Activated CD8-positive, alpha-beta memory T cell treated with anti-CD3 and anti-CD28 coated beads, Interleukin-2, amount 10 ng/mL, durations not matched to agents 7 days and 5 days (primary cell): ENCODE measurements around the gene PDGFD. TPM values are rescaled to one million over a fixed set of nuclear protein-coding genes. Genes with fewer than 3 reads are reported as not detected.
"Not testable (repeated sequence)": the region's sequence is repeated elsewhere in the genome, so short reads cannot be mapped to it uniquely, and the experiment has no call there.

Experiments
- ATAC-seq: fragments of 150-1000 bp; cut with Tn5 transposase; one replicate; pipeline ENCODE4 v1.10.0; 2021; ENCODE audit warnings: moderate library complexity
- CTCF ChIA-PET: fragments of 350-600 bp; sonication (Branson Sonifier 250); formaldehyde crosslinking; loops from one replicate; lab custom pipeline; 2021; ENCODE audit warnings: antibody characterized with exemption; lab: Charles Lee
- DNase-seq: peaks from one replicate; pipeline ENCODE4 v3.0.0-alpha.2; 2020
- H3K27ac Mint-ChIP-seq: one replicate; pipeline ENCODE4 v1.8.0; 2021; ENCODE audit warnings: mild to moderate bottlenecking, mixed read lengths
- H3K27me3 Mint-ChIP-seq: one replicate; pipeline ENCODE4 v1.8.0; 2021; ENCODE audit warnings: mixed read lengths
- H3K36me3 Mint-ChIP-seq: one replicate; pipeline ENCODE4 v1.8.0; 2021; ENCODE audit warnings: mild to moderate bottlenecking, mixed read lengths
- H3K4me1 Mint-ChIP-seq: one replicate; pipeline ENCODE4 v1.8.0; 2021; ENCODE audit warnings: mixed read lengths
- H3K4me3 Mint-ChIP-seq: one replicate; pipeline ENCODE4 v1.8.0; 2021; ENCODE audit warnings: mild to moderate bottlenecking, moderate library complexity, mixed read lengths
- H3K9me3 Mint-ChIP-seq: one replicate; pipeline ENCODE4 v1.8.0; 2022; ENCODE audit warnings: low read depth, mixed read lengths
- total RNA-seq, 2 experiments: library from RNA; stranded (reverse); gene quantifications; one replicate each; pipeline ENCODE4 v1.2.3, GENCODE V29; 2021

PDGFD gene
- total RNA-seq, 2 experiments from 2014 or later: 0.12 to 0.15 TPM

- ATAC-seq (no peak), DNase-seq (no peak)
- CTCF ChIA-PET: no interaction called here
- no peaks in the 10 kb centered on the region for H3K27me3 Mint-ChIP-seq
- H3K27ac Mint-ChIP-seq: no peak overlapping the region
- no peaks in the 10 kb centered on the region for H3K4me1 Mint-ChIP-seq
- no peaks in the 10 kb centered on the region for H3K36me3 Mint-ChIP-seq
- H3K9me3 Mint-ChIP-seq: no peaks in the 10 kb centered on the region
- H3K4me3 Mint-ChIP-seq: no peak overlapping the region
These were observed 110.0 kb downstream of the PDGFD start for GRCh38 chr11:104053743-104054478.

GRCh38 chr11:104051778-104052177 is 112.2 kb downstream of the PDGFD start:
- no peaks in the 10 kb centered on the region for H3K9me3 Mint-ChIP-seq
- no peak overlapping the region for H3K27ac Mint-ChIP-seq
- DNase-seq (no peak), ATAC-seq (no peak)
- no peak overlapping the region for H3K4me3 Mint-ChIP-seq
- no peaks in the 10 kb centered on the region for H3K4me1 Mint-ChIP-seq
- H3K36me3 Mint-ChIP-seq: no peaks in the 10 kb centered on the region
- CTCF ChIA-PET: no interaction called here
- no peaks in the 10 kb centered on the region for H3K27me3 Mint-ChIP-seq

- no peak for ATAC-seq
- Mint-ChIP-seq H3K36me3 (no peaks in the 10 kb centered on the region), H3K27ac (no peak overlapping the region), H3K27me3 (no peaks in the 10 kb centered on the region), H3K4me1 (no peaks in the 10 kb centered on the region), H3K4me3 (no peak overlapping the region), H3K9me3 (no peaks in the 10 kb centered on the region)
- CTCF ChIA-PET: no interaction called here
- no peak for DNase-seq
These were observed 114.8 kb downstream of the PDGFD start for GRCh38 chr11:104049116-104049515.

- ATAC-seq, H3K9me3 Mint-ChIP-seq, DNase-seq, H3K27ac Mint-ChIP-seq, H3K4me3 Mint-ChIP-seq, H3K4me1 Mint-ChIP-seq, H3K27me3 Mint-ChIP-seq, H3K36me3 Mint-ChIP-seq, CTCF ChIA-PET: not testable (repeated sequence)
These were observed 117.1 kb downstream of the PDGFD start for GRCh38 chr11:104046858-104047257.

GRCh38 chr11:104046331-104046730 is 117.6 kb downstream of the PDGFD start:
- ATAC-seq: no peak
- CTCF ChIA-PET: no interaction called here
- Mint-ChIP-seq H3K36me3 (no peaks in the 10 kb centered on the region), H3K4me3 (no peak overlapping the region), H3K4me1 (no peaks in the 10 kb centered on the region), H3K27ac (no peak overlapping the region), H3K9me3 (no peaks in the 10 kb centered on the region), H3K27me3 (no peaks in the 10 kb centered on the region)
- DNase-seq: no peak

GRCh38 chr11:104043678-104044239 is 120.2 kb downstream of the PDGFD start:
- Mint-ChIP-seq H3K9me3 (no peaks in the 10 kb centered on the region), H3K27ac (no peak overlapping the region), H3K27me3 (no peaks in the 10 kb centered on the region), H3K4me1 (no peaks in the 10 kb centered on the region), H3K4me3 (no peak overlapping the region), H3K36me3 (no peaks in the 10 kb centered on the region)
- ATAC-seq (no peak), DNase-seq (no peak)
- CTCF ChIA-PET: no interaction called here

GRCh38 chr11:104043142-104043541 is 120.8 kb downstream of the PDGFD start:
- CTCF ChIA-PET: no interaction called here
- DNase-seq (no peak), ATAC-seq (no peak)
- Mint-ChIP-seq H3K36me3 (no peaks in the 10 kb centered on the region), H3K4me3 (no peak overlapping the region), H3K27ac (no peak overlapping the region), H3K4me1 (no peaks in the 10 kb centered on the region), H3K27me3 (no peaks in the 10 kb centered on the region), H3K9me3 (no peaks in the 10 kb centered on the region)

GRCh38 chr11:104041792-104042191 is 122.2 kb downstream of the PDGFD start:
- H3K9me3 Mint-ChIP-seq: no peaks in the 10 kb centered on the region
- no peaks in the 10 kb centered on the region for H3K36me3 Mint-ChIP-seq
- DNase-seq (no peak), ATAC-seq (no peak)
- CTCF ChIA-PET: no interaction called here
- H3K4me1 Mint-ChIP-seq: no peaks in the 10 kb centered on the region
- H3K4me3 Mint-ChIP-seq: no peak overlapping the region
- H3K27me3 Mint-ChIP-seq: no peaks in the 10 kb centered on the region
- H3K27ac Mint-ChIP-seq: no peak overlapping the region

- H3K4me1 Mint-ChIP-seq: no peaks in the 10 kb centered on the region
- no peak overlapping the region for H3K4me3 Mint-ChIP-seq
- H3K27ac Mint-ChIP-seq: no peak overlapping the region
- H3K9me3 Mint-ChIP-seq: no peaks in the 10 kb centered on the region
- CTCF ChIA-PET: no interaction called here
- DNase-seq (no peak), ATAC-seq (no peak)
- H3K27me3 Mint-ChIP-seq: no peaks in the 10 kb centered on the region
- no peaks in the 10 kb centered on the region for H3K36me3 Mint-ChIP-seq
These were observed 127.0 kb downstream of the PDGFD start for GRCh38 chr11:104036995-104037394.

GRCh38 chr11:104036588-104036987 is 127.4 kb downstream of the PDGFD start, which contains the start of gene DDI1:
TSS of gene DDI1 (plus strand) at chr11:104036640. CDS start at chr11:104036823, 183 bp downstream.
- no peak for ATAC-seq
- Mint-ChIP-seq H3K27me3 (no peaks in the 10 kb centered on the region), H3K4me3 (no peak within 1 kb of the TSS), H3K9me3 (no peaks in the 10 kb centered on the region), H3K36me3 (no peaks in the 10 kb centered on the region), H3K4me1 (no peaks in the 10 kb centered on the region), H3K27ac (no peak within 1 kb of the TSS)
- DNase-seq: no peak
- CTCF ChIA-PET: no interaction called here

GRCh38 chr11:104033561-104033960 is 130.4 kb downstream of the PDGFD start:
- H3K4me1 Mint-ChIP-seq: no peaks in the 10 kb centered on the region
- H3K4me3 Mint-ChIP-seq: no peak overlapping the region
- no peak for DNase-seq
- ATAC-seq: no peak
- CTCF ChIA-PET: no interaction called here
- no peaks in the 10 kb centered on the region for H3K27me3 Mint-ChIP-seq
- peaks cover 3% of the 10 kb centered on the region for H3K9me3 Mint-ChIP-seq
- H3K27ac Mint-ChIP-seq: no peak overlapping the region
- no peaks in the 10 kb centered on the region for H3K36me3 Mint-ChIP-seq

GRCh38 chr11:104033134-104033533 is 130.8 kb downstream of the PDGFD start:
- CTCF ChIA-PET: no interaction called here
- Mint-ChIP-seq H3K4me3 (no peak overlapping the region), H3K9me3 (peaks cover 3% of the 10 kb centered on the region), H3K27ac (no peak overlapping the region), H3K36me3 (no peaks in the 10 kb centered on the region), H3K4me1 (no peaks in the 10 kb centered on the region), H3K27me3 (no peaks in the 10 kb centered on the region)
- ATAC-seq (no peak), DNase-seq (no peak)

GRCh38 chr11:104028476-104029263 is 135.3 kb downstream of the PDGFD start:
- no peaks in the 10 kb centered on the region for H3K4me1 Mint-ChIP-seq
- H3K27me3 Mint-ChIP-seq: no peaks in the 10 kb centered on the region
- CTCF ChIA-PET: no interaction called here
- H3K4me3 Mint-ChIP-seq: no peak overlapping the region
- DNase-seq (no peak), ATAC-seq (no peak)
- no peaks in the 10 kb centered on the region for H3K36me3 Mint-ChIP-seq
- peaks cover 3% of the 10 kb centered on the region for H3K9me3 Mint-ChIP-seq
- H3K27ac Mint-ChIP-seq: no peak overlapping the region

- no peaks in the 10 kb centered on the region for H3K9me3 Mint-ChIP-seq
- H3K4me3 Mint-ChIP-seq: no peak overlapping the region
- DNase-seq (no peak), ATAC-seq (no peak)
- CTCF ChIA-PET: no interaction called here
- no peaks in the 10 kb centered on the region for H3K27me3 Mint-ChIP-seq
- no peaks in the 10 kb centered on the region for H3K4me1 Mint-ChIP-seq
- no peak overlapping the region for H3K27ac Mint-ChIP-seq
- H3K36me3 Mint-ChIP-seq: no peaks in the 10 kb centered on the region
These were observed 139.4 kb downstream of the PDGFD start for GRCh38 chr11:104024572-104024971.
